ENCODE data around the gene RAD51B. TPM values are rescaled to one million over a fixed set of nuclear protein-coding genes. Genes with fewer than 3 reads are reported as not detected.
A peak's percentile ranks its signal among the peaks of the same experiment; 100 is the strongest.

The RAD51B gene
- total RNA-seq, 1 donor from 2014 or later = 3.2 TPM

DNA sequence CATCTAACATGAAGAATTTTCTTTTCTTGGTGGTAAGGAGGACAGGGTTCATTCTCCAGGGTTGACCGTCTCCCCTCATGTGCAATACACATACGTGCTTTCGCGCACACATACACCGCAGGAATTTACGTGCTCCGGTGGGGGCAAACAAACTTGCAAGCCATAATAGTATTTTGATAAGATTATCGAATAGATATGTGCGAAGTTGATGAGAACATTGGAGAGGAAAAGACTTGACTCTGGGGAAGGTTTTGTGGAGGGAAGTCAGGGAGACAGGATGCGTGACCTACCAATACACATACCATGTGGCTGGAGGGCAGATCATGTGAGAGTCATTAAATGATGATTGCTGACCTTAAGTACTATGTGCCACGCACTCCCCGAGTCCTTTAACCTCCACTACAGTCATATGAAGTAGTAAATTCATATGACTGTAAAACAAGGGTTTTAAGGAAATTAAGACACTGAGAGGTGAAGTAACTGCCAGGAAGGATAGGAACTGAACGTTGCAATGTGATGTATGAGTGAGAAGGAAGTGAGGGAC lies 921 bp downstream of the RAD51B start:
- ATAC-seq = no peak
- DNase-seq = no peak
- intact Hi-C loops (cut with micrococcal nuclease) = no loop called here

DNA sequence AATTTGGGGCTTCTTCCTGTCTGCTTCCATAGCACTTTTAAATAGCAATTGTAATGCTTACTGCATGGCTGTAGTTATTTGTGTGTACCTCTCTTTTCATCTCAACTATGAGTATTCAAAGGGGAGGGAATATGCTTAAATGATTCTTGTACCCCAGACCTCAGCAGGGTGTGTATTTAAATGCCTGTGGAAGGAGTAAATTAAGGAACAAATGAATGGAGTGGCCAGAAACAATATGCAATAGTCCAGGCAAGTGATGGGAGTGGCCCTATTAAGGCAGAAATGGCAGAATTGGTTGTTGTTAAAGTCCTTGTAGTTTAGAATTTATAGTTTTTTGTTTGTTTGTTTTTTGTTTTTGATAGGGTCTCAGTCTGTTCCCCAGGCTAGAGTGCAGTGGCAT lies 1.5 kb downstream of the RAD51B start:
- no peak for ATAC-seq
- intact Hi-C loops (cut with micrococcal nuclease) = no loop called here
- DNase-seq = no peak

DNA sequence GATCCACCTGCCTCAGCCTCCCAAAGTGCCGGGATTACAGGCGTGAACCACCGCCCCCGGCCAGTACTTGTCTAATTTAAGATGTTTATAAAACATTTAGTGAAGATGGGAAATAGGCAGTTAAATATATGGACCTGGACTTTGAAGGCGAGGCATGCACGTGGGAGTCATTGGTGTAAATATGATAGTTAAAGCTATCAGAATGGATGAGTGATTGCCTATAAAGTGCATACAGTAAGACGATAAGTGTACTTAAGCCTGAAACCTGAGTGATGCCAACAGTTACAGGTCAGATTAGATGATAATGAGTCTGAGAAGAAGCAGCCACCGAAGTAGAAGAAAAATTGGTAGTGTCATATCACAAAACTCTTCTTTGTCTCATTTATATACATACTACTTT lies 11.5 kb downstream of the RAD51B start:
- intact Hi-C loops (cut with micrococcal nuclease) = no loop called here
- no peak for DNase-seq
- ATAC-seq = no peak

DNA sequence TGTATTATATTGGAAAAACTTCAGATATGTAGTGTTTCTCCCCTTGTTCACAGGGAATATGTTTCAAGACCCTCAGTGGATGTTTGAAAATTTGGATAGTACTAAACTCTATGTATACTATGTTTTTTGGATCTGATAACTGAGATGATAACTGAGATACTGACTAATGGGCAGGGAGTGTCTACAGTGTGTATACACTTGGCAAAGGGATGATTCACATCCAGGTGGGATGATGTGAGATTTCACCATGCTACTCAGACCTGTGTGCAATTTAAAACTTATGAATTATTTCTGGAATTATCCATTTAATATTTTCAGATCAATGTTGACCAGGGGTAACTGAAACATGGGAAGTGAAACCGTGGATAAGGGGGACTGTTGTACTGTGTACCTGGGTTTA lies 13.8 kb downstream of the RAD51B start:
- intact Hi-C loops (cut with micrococcal nuclease) = no loop called here
- no peak for DNase-seq

DNA sequence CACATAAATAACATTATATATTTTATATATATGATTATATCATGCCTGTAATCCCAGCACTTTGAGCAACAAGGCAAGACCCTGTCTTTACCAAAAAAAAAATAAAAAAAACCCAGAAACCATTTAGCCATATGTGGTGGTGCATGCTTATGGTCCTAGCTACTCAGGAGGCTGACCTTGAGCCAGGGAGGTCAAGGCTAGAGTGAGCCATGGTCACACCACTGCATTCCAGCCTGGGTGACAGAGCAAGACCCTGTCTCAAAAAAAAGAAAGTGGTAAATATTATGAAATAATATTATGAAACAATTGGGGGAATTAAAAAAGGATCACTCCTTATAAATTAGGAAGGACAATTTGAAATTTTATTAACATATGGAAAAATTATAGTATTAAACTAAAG lies 16.0 kb downstream of the RAD51B start:
- no peak for ATAC-seq
- intact Hi-C loops (cut with micrococcal nuclease) = no loop called here
- no peak for DNase-seq

More for the DNA sequence above, 13.8 kb downstream of the RAD51B start:
- no peak for ATAC-seq

DNA sequence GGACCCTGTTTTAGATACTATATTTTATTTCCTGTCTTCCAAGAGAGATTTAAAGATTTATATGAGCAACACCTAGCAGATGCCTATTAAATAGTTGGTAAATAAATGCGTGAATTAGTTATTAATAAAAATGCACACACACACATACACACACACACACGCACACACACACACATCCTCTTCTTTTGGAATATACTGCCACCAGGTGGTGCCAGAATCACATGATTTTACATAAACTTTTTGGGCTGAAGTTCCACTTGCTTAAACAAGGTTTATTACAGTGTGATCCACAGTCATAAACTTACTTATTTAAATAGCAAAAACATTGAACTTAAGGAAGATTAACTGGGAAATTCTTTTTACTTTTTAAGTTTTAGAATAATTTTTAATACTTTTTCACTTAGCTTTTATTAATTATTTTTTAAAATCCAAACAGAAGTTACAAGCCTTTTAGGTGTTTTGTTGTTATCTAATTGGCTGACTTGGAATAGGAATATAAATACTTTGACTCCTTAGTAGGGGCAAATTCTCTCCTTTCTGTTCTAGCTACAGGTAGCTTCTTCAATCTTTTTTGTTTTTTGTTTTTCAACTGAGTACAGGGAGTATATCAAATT lies 17.5 kb downstream of the RAD51B start:
- DNase-seq = peak; percentile 26
- intact Hi-C loops (cut with micrococcal nuclease) = no loop called here
- ATAC-seq = no peak

DNA sequence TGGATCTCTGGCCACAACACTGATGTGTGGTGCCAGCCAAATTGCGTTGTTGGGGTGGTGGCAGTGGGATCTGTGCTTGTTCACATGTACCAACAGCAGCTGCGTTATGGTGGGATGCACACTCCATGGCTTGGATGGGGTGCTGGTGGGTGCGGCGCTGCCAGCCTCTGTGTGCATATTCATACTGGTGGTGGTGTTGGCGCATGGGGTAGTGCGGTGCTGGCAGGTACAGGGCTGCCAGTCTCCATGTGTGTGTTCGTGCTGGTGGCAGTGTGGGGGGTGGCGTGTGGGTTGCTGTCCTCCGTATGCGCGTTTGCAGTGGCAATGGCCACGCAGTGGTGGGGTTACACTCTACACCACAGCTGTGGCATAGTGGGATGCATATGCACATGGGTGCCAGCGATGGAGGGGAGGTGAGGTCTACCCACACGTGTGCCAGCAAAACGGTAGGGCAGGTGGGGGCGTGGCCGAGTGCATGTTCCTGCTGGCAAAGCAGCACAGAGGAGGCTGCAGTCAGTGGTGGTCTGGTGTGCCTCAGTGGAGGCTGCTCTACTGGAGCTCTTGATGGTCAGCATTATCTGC lies 26.5 kb downstream of the RAD51B start:
- ATAC-seq (no peak), DNase-seq (no peak)
- intact Hi-C loops (cut with micrococcal nuclease) = no loop called here

DNA sequence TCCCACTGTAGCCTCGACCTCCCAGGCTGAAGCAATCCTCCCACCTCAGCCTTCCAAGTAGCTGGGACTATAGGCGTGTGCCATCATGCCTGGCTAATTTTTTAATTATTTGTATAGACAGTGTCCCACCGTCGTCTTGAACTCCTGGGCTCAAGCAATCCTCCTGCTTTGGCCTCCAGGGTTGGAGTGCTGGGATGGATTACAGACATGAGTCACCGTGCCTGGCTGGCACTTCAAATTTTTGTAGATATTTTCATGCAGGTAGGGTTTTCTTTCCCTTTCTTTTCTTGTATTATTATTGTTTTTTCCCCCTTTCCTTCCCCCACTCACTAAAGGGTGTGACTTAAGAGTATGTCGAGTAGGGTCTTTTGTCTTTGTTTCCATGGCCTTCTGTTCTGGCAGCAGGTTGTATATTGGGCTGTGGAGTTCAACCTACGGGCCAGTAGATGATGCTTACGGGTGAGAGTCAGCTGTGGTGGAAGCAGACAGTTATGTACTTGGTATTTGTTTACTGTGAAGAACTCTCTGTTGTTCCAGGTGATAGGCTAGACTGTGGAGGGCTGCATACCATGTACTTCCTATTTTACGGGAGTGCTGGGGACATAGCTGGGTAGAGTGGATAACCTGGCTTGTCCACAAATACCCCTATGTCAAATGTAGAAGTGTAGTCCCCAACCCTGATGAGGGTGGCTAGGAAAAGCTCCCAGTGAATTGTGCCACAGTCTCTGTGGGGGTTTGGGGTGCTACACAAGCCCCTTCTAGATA lies 30.7 kb downstream of the RAD51B start:
- no peak for DNase-seq
- intact Hi-C loops (cut with micrococcal nuclease) = no loop called here
- no peak for ATAC-seq

DNA sequence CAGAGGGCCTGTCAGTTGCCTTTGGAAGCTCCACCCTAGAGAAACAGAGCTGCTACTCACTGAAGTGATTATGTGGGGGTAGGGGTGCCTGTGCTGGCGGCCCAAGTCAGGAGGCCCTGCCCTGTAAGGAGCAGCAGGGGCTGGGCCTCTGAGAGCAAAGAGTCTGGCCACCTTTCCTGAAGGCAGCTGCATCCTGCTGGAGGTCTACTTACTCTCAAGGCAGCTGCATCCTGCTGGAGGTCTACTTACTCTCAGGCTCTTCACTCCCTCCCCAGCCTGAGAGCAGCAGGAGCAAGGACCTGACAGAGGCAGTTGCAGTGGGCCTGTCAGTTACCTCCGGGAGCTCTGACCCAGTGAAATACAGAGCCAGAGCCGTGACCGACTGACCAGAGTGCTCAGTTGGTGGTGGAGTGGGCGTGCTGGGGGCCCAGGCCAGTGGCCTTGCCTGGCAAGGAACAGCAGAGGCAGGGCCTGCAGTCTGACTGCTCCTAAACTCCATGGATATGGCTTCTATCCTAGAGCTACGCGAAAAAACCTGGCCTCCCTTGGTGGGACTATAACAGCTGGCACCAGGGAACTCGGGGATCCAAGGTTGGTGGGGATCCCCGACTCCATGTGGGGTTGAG lies 32.3 kb downstream of the RAD51B start:
- DNase-seq (no peak), ATAC-seq (no peak)
- intact Hi-C loops (cut with micrococcal nuclease) = no loop called here

DNA sequence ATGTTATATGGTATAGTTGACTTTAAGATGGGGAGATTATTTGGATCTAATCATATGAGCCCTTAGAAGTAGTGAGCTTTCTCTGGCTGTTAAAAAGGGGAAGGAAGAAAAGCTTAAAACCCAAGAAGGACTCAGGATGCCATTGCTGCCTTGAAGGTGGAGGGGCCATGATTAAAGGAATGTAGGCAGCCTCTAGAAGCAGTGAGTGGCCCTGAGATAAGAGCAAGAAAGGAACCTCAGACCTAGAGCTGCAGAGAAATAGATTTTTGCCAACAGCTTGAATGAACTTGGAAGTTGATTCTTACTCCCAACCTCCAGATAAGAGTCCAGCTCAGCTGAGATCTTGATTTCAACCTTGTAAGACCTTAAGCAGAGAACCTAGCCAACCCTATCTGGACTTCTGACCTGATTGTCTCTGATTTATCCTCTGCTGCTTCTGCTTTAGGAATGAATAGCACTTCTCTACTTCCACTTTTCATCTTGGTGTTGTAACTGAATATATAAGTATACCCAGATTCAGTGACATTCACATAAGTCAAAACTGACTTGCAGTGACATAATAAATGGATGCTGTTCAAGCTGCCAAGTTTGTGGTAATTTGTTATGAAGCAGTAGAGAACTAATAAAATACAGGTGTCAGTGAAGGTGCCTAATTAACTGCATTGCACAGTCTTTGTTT lies 33.5 kb downstream of the RAD51B start:
- ATAC-seq (no peak), DNase-seq (no peak)
- intact Hi-C loops (cut with micrococcal nuclease) = no loop called here

DNA sequence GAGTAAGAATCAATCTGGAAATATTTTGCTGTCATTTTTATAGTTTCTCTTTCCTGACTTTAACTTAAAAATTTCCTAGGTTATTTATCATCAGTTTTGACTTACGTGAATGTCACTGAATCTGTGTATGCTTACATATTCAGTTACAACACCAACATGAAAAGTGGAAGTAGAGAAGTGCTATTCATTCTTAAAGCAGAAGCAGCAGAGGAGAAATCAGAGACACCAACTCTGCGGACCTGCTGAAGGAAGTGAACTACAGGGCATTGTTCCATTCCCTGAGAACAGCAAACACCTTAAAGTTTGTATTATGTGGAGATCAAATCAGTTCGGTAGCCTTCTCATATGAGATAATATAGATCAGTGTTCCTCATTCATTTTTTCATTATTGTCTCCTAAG lies 34.1 kb downstream of the RAD51B start:
- DNase-seq (no peak), ATAC-seq (peak; percentile 38)
- intact Hi-C loops (cut with micrococcal nuclease) = no loop called here

DNA sequence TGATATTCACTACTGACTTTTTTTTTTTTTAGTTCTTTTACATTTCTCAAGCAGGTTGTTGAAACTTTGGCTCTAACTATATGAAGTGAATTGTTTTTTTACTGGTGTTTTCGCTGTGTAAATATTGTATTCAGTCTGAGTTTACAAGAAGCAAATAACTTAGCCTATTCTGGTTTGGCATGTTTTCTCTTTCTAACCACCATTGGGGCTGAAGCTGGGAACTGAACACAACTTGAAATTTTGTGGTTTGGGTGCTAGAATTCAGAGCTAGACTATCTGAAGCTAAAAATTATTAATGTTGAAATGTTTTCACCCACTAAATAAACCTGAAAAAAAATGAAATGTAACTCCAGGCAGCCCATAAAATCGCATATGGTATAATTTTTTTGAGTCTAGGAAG lies 37.2 kb downstream of the RAD51B start:
- intact Hi-C loops (cut with micrococcal nuclease) = no loop called here
- ATAC-seq (no peak), DNase-seq (no peak)

DNA sequence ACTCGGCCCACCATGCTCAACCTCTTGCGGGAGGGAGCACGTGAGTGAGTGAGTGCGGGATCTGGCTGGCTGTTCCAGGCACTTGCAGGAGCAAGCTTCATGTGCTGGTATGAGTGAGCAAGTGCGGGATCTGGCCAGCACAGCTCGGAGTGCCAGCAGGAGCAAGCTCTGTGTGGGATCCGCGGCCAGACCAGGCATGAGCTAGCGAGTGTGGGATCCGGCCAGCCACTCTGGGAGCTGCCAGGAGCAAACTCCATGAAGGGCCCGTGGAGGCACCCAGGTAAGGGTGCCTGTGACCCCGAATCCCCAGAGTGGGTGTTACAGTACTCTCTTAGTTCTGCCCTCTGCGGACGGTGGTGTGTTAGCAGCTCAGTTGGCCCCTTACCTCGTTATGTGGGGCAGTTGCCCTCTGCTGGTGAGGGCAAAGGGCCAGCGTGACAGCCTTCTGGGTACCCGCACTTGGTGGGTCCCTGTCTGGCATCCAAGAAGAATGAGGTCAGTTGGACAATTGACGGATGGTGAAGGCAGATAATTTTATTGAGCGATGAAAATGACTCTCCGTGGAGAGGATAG lies 38.3 kb downstream of the RAD51B start:
- intact Hi-C loops (cut with micrococcal nuclease) = no loop called here
- ATAC-seq = no peak
- DNase-seq = no peak

DNA sequence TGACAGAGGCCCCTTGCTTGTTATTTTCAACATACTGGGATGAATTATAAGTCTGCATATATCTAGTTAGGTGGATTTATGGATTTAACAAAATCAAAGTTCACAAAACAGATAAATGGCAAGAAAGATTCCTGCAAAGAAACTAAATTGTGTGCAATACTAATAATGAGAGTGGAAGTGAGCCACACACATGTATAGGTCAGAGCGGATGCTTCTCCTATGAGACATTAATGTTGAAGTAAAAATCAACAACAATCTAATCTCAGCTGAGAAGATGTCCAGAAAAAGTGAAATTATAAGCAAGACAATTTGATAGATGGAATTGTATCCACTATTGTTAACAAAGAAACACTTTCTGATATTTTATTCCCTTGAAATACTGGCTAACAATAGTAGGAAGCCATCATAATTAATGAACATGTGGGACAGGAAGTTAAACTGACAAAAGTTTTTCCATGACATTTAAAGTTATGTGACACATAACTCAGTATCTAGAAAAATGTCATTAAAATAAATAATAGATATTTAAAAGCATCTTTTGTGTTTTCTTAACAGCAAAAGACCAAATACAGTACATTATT lies 39.7 kb downstream of the RAD51B start:
- no peak for ATAC-seq
- intact Hi-C loops (cut with micrococcal nuclease) = no loop called here
- no peak for DNase-seq

DNA sequence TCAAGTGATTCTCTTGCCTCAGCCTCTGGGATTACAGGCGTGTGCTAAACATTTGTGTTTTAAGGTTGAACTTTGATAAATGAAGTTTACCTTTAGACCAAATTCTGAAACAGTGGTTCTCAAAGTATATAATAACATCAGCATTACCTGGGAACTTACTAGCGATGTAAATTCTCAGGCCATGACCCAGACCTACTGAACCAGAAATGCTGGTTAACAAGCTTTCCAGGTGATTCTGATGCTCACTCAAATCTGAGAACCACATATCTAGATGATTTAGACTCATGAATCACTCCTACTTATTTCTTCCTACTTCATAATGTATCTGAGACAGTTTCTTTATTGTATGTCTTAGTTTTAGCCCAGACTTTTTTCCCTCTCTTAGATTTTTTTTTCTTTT lies 43.6 kb downstream of the RAD51B start:
- DNase-seq (no peak), ATAC-seq (no peak)
- intact Hi-C loops (cut with micrococcal nuclease) = no loop called here

DNA sequence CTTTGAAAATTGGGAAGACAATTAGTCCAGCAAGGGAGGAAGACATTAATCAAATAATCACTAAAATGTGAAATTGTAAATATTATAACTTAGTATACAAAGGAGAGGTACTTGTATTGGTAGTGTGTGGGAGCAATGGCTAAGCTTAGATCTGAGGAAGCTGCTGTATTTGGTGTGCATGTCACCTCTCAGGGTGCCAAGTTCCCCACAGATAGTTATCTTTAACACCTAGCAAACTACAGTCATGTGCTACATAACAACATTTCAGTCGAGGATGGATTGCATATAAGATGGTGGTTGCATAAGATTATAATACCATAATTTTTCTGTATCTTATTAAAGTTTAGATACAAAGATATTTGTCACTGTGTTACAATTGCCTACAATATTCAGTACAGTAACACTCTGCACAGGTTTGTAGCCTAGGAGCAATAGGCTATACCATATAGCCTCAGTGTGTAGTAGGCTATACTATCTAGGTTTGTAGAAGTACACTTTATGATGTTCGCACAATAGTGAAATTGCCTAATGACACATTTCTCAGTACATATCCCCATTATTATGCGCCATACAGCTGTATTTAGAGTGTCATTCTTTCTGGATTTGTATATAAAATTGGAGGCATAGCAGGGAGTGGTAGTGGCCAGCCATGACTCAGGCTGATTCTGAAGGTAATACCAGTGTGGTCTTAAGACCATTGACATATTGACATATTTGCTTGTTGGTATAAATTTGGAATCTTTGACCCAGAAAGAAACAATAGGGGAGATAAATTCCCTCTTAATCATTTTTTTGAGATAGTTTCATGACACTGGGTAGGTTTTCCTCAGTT lies 55.8 kb downstream of the RAD51B start:
- ATAC-seq (no peak), DNase-seq (no peak)
- intact Hi-C loops (cut with micrococcal nuclease) = no loop called here

DNA sequence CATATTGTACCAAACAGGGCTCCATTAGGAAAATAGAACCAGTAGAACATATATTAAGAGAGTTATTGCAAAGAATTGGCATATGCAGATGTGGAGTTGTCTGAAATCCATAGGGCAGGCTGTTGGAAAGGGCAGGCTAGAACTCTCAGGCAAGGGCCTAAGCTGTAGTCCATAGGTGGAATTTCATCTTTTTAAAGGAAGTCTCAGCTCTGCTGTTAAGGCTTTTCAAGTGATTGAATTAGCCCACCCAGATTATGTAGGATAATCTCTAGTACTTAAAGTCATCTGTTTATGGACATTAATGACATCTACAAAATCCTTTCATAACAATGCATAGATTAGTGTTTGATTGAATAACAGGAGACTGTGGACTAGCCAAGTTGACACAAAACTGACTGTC lies 59.4 kb downstream of the RAD51B start:
- intact Hi-C loops (cut with micrococcal nuclease) = no loop called here

DNA sequence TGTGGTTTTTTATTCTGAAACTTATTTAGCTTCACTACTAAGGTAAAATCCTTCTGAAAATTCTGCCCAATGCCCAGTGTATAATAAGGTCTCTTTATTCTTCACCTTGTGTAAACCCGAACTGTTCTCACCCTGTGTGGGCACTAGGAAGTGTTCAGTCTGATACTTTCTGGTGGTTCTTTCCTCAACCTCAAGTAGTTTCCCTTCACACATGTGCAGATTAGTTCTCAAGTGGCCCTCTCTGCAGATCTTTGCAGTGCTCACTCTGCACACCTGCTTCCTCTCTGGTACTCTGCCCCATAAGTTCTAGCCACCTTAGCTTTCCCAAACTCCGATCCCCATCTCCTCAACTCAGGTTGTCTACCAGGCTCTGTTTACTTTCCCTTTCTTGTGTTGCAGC lies 61.6 kb downstream of the RAD51B start:
- intact Hi-C loops (cut with micrococcal nuclease) = no loop called here
- DNase-seq (no peak), ATAC-seq (no peak)

More for the DNA sequence above, 59.4 kb downstream of the RAD51B start:
- DNase-seq (no peak), ATAC-seq (no peak)

Data from left ventricle myocardium superior (tissue), 1 donor.